IMR-90 (cell line): Measurements from ENCODE around the gene XYLB. TPM values are rescaled to one million over a fixed set of nuclear protein-coding genes. Genes with fewer than 3 reads are reported as not detected.

Source experiments
- ATAC-seq: fragments of 200-7000 bp; cut with Tn5 transposase; 2 replicates; pipeline ENCODE4 v1.9.1; 2020; ENCODE audit warnings: low read depth, mild to moderate bottlenecking, moderate library complexity
- BruUV-seq: library from RNA; stranded (reverse); fragments of 400-500 nt; replicated peaks from 2 replicates; lab custom pipeline; 2021; lab: Mats Ljungman, UMichigan
- CTCF ChIA-PET: fragments of 300-600 bp; formaldehyde crosslinking; extraction: SDS; loops from one replicate; lab custom pipeline; 2021; ENCODE audit warnings: antibody characterized with exemption; lab: Yijun Ruan, JAX
- POLR2A ChIA-PET: fragments of 300-600 bp; sonication (Branson Sonifier 250); formaldehyde crosslinking; loops from one replicate; lab custom pipeline; 2022; ENCODE audit warnings: antibody characterized with exemption; ENCODE audit not compliant: unreplicated experiment; lab: Charles Lee
- DNase-seq: peaks from one replicate; pipeline ENCODE4 v3.0.0; 2013
- H2AFZ ChIP-seq: replicated peaks from 2 replicates; pipeline ENCODE3; 2013; ENCODE audit warnings: low read length, mild to moderate bottlenecking; ENCODE audit not compliant: poor library complexity
- H2AK5ac ChIP-seq: 2 replicates; pipeline ENCODE4 v1.6.1; 2013; ENCODE audit warnings: low read depth, low read length, inconsistent platforms
- H2AK9ac ChIP-seq: replicated peaks from 2 replicates; pipeline ENCODE3; 2013; ENCODE audit warnings: mild to moderate bottlenecking, low read depth, low read length, moderate library complexity; ENCODE audit not compliant: poor library complexity
- H2BK120ac ChIP-seq: 2 replicates; pipeline ENCODE4 v1.6.1; 2013; ENCODE audit warnings: low read depth, low read length, inconsistent platforms
- H2BK15ac ChIP-seq: 3 replicates; pipeline ENCODE4 v1.6.1; 2013; ENCODE audit warnings: low read depth, low read length, inconsistent platforms
- H2BK20ac ChIP-seq: 2 replicates; pipeline ENCODE4 v1.6.1; 2013; ENCODE audit warnings: low read depth, mild to moderate bottlenecking, inconsistent platforms, low read length, moderate library complexity
- H2BK5ac ChIP-seq: 2 replicates; pipeline ENCODE4 v1.6.1; 2013; ENCODE audit warnings: mild to moderate bottlenecking, low read depth, low read length, inconsistent platforms; ENCODE audit not compliant: poor library complexity, severe bottlenecking
- H3K14ac ChIP-seq: replicated peaks from 2 replicates; pipeline ENCODE4 v1.6.1; 2013; ENCODE audit warnings: low read depth, low read length, inconsistent platforms
- H3K18ac ChIP-seq: 2 replicates; pipeline ENCODE4 v1.6.1; 2013; ENCODE audit warnings: low read depth, low read length, control low read depth
- H3K23ac ChIP-seq: 2 replicates; pipeline ENCODE4 v1.6.1; 2013; ENCODE audit warnings: low read depth, low read length, inconsistent platforms
- H3K27ac ChIP-seq: 2 replicates; pipeline ENCODE4 v1.5.1; 2013; ENCODE audit warnings: mild to moderate bottlenecking, control low read depth, low read length; ENCODE audit not compliant: insufficient read depth
- H3K27me3 ChIP-seq: 2 replicates; pipeline ENCODE4 v1.6.1; 2013; ENCODE audit warnings: low read length; ENCODE audit not compliant: control insufficient read depth, insufficient read depth
- H3K36me3 ChIP-seq: 2 replicates; pipeline ENCODE4 v1.6.1; 2013; ENCODE audit warnings: low read length, mixed read lengths; ENCODE audit not compliant: control insufficient read depth, insufficient read depth
- H3K4ac ChIP-seq: 2 replicates; pipeline ENCODE4 v1.6.1; 2013; ENCODE audit warnings: low read depth, low read length, inconsistent platforms
- H3K4me1 ChIP-seq: 2 replicates; pipeline ENCODE4 v1.6.1; 2013; ENCODE audit warnings: low read length, mixed read lengths; ENCODE audit not compliant: control insufficient read depth, insufficient read depth
- H3K4me2 ChIP-seq: 2 replicates; pipeline ENCODE4 v1.6.1; 2013; ENCODE audit warnings: low read depth, mild to moderate bottlenecking, control low read depth, low read length, moderate library complexity
- H3K4me3 ChIP-seq: 2 replicates; pipeline ENCODE4 v1.5.1; 2013; ENCODE audit warnings: low read depth, mild to moderate bottlenecking, control low read depth, low read length, moderate library complexity; ENCODE audit not compliant: insufficient read depth
- H3K56ac ChIP-seq: 2 replicates; pipeline ENCODE4 v1.6.1; 2013; ENCODE audit warnings: low read length, inconsistent platforms; ENCODE audit not compliant: insufficient read depth; ENCODE audit errors: extremely low read depth
- H3K79me1 ChIP-seq, 2 experiments: 2 replicates each; pipeline ENCODE4 v1.6.1; 2013; ENCODE audit warnings: low read length in 2 of 2, inconsistent platforms in 1 of 2, low read depth in 1 of 2
- H3K9ac ChIP-seq: 2 replicates; pipeline ENCODE4 v1.6.1; 2013; ENCODE audit warnings: low read depth, low read length, control low read depth
- H3K9me1 ChIP-seq: 2 replicates; pipeline ENCODE4 v1.6.1; 2013; ENCODE audit warnings: low read length, inconsistent platforms; ENCODE audit not compliant: insufficient read depth
- H3K9me3 ChIP-seq: 2 replicates; pipeline ENCODE4 v1.6.1; 2013; ENCODE audit warnings: low read length; ENCODE audit not compliant: control insufficient read depth, insufficient read depth
- H4K20me1 ChIP-seq: 2 replicates; pipeline ENCODE4 v1.6.1; 2013; ENCODE audit warnings: low read length, inconsistent platforms; ENCODE audit not compliant: insufficient read depth
- H4K5ac ChIP-seq: 2 replicates; pipeline ENCODE4 v1.6.1; 2013; ENCODE audit warnings: mild to moderate bottlenecking, low read depth, low read length, control low read depth
- H4K8ac ChIP-seq, 2 experiments: 2 replicates each; pipeline ENCODE4 v1.6.1; 2013; ENCODE audit warnings: low read depth in 2 of 2, low read length in 2 of 2, control low read depth in 1 of 2, inconsistent platforms in 1 of 2
- H4K91ac ChIP-seq: 2 replicates; pipeline ENCODE4 v1.6.1; 2013; ENCODE audit warnings: low read depth, low read length, inconsistent platforms; ENCODE audit not compliant: insufficient read depth
- CEBPB ChIP-seq: IDR thresholded peaks from 2 replicates; pipeline ENCODE4 v1.6.1; 2012; ENCODE audit warnings: low read depth, low read length, improper control_type of control experiment
- FOS ChIP-seq: fragments of 150-350 bp; IDR thresholded peaks from 2 replicates; pipeline ENCODE4 v1.6.1; 2016; ENCODE audit warnings: low read depth, low read length
- MAFK ChIP-seq: IDR thresholded peaks from 2 replicates; pipeline ENCODE4 v1.6.1; 2012; ENCODE audit warnings: low read depth, low read length, improper control_type of control experiment
- MXI1 ChIP-seq: IDR thresholded peaks from 2 replicates; pipeline ENCODE4 v1.6.1; 2012; ENCODE audit warnings: low read depth, mild to moderate bottlenecking, low read length, moderate library complexity, borderline replicate concordance
- RAD21 ChIP-seq: IDR thresholded peaks from 2 replicates; pipeline ENCODE4 v1.6.1; 2012; ENCODE audit warnings: low read length, improper control_type of control experiment
- RCOR1 ChIP-seq: IDR thresholded peaks from 2 replicates; pipeline ENCODE4 v1.6.1; 2012; ENCODE audit warnings: mild to moderate bottlenecking, low read length, improper control_type of control experiment; ENCODE audit not compliant: insufficient replicate concordance
- RFX5 ChIP-seq: IDR thresholded peaks from 2 replicates; pipeline ENCODE4 v1.8.0; 2012; ENCODE audit warnings: low read depth, mild to moderate bottlenecking, low read length, moderate library complexity
- SMC3 ChIP-seq: fragments of 150-350 bp; IDR thresholded peaks from 2 replicates; pipeline ENCODE4 v1.6.1; 2016; ENCODE audit warnings: low read depth, mild to moderate bottlenecking, antibody characterized with exemption, low read length, moderate library complexity
- WGBS, 2 experiments: methylation state at CpG; one replicate each; pipeline versions ENCODE4 v1.1.5 to v1.1.7; 2013; ENCODE audit warnings: missing lambda C conversion rate in 2 of 2; ENCODE audit not compliant: insufficient read length in 1 of 2; ENCODE audit errors: extremely low coverage in 2 of 2; 5-methylcytosine and 5-hydroxymethylcytosine counted together
- dilution Hi-C: fragments of 300-500 bp; cut with HindIII; formaldehyde crosslinking; loops from one replicate; pipeline ENCODE4 v1.14.3; 2018; ENCODE audit warnings: low sequenced_read_pairs; ENCODE audit not compliant: unreplicated experiment
- in situ Hi-C: fragments of 300-500 bp; cut with MboI; formaldehyde crosslinking; loops from 3 replicates; pipeline ENCODE4 v1.14.3; 2019; ENCODE audit warnings: low sequenced_read_pairs, inconsistent platforms, mixed read lengths
- intact Hi-C: fragments of 100-400 bp; cut with micrococcal nuclease; formaldehyde crosslinking; loops from 2 replicates; pipeline ENCODE4 v1.10.0; 2022
- polyA plus RNA-seq, 3 experiments: library from polyadenylated mRNA; depleted of rRNA; stranded (reverse); fragments of >200 nt; gene quantifications; 2 replicates each; pipeline ENCODE4 v1.2.3, GENCODE V29; 2012; ENCODE audit warnings: low replicate concordance in 1 of 3
- total RNA-seq: library from RNA; depleted of rRNA; stranded (reverse); fragments of >200 nt; gene quantifications from 2 replicates; pipeline ENCODE4 v1.2.3, GENCODE V29; 2012

Gene XYLB
- total and polyA plus RNA-seq, 2 of the 4 experiments (the other 2 are of a cell fraction), result 3.0 to 3.4 TPM

GRCh38 chr3:38446085-38446686 lies 99.6 kb downstream of the XYLB start:
- ATAC-seq (no peak), DNase-seq (no peak)
- in situ Hi-C loops (no loop called here), dilution Hi-C loops (no loop called here), intact Hi-C loops (no loop called here)
- Histone ChIP-seq H3K9me3 (no peaks in the 10 kb centered on the region), H2BK120ac (no peak overlapping the region), H3K9ac (no peak overlapping the region), H4K5ac (no peak overlapping the region), H3K18ac (no peak overlapping the region), H4K20me1 (no peaks in the 10 kb centered on the region), H3K4me1 (no peaks in the 10 kb centered on the region), H3K27ac (no peak overlapping the region), H2AK9ac (no peak overlapping the region), H3K27me3 (no peaks in the 10 kb centered on the region; the same call in 1 of the 2 replicates), H2BK5ac (no peak overlapping the region), H2AK5ac (no peak overlapping the region), H3K56ac (no peak overlapping the region), H4K91ac (no peak overlapping the region), H3K79me1 (no peaks in the 10 kb centered on the region), H3K4me3 (no peak overlapping the region), H3K4me2 (no peak overlapping the region), H2AFZ (no peak overlapping the region), H3K14ac (no peak overlapping the region), H4K8ac (no peak overlapping the region), H2BK15ac (no peak overlapping the region), H3K36me3 (no peaks in the 10 kb centered on the region), H3K23ac (no peak overlapping the region), H3K9me1 (no peaks in the 10 kb centered on the region), H2BK20ac (no peak overlapping the region), H3K4ac (no peak overlapping the region)
- no TSS peak for BruUV-seq
- ChIA-PET POLR2A (no interaction called here), CTCF (no interaction called here)
- no peak for TF ChIP-seq RFX5
- TF ChIP-seq SMC3, result no peak
- no peak for TF ChIP-seq MXI1
- no peak for TF ChIP-seq CEBPB
- TF ChIP-seq FOS, result no peak
- TF ChIP-seq RCOR1, result no peak
- 0 out of 2 replicates have a peak, but pooled peaks have one; percentile 11 for TF ChIP-seq MAFK
- TF ChIP-seq RAD21, result no peak
- WGBS, 2 experiments, result no CpG with 5 or more reads among the region's 2 CpGs
